ENCODE data around the gene RGS7BP.

The RGS7BP gene

DNA sequence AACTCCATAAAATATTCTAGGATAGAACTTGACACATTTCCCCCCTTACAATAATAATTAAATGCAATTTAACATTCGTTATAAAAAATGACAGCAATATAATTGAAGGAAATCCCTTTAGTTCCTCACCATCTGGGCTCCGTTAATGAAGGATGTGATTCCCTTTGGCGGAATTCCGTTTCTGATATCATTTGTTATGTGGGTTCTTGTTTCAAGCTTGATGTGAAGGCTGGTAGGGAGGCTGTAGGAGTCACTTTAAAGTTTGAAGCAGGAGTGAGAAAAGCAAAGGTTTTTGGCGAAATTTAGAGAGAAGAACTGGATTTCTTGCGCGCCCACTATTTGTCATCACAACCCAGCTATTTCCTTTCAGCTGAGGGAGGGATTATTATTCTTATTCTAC lies 4.0 kb downstream of the RGS7BP start:
- Histone ChIP-seq H3K27ac (ENCODE audit: low read depth, low read length, severe bottlenecking) (no peak overlapping the region), H3K4me3 (ENCODE audit: extremely low read depth, insufficient read depth, low read length, poor library complexity, severe bottlenecking) (no peak overlapping the region)
- WGBS, 2 experiments (ENCODE audit: insufficient coverage in 2 of 2): 100% methylated on average over 1 to 2 of the region's 7 CpGs

GRCh38 chr5:64513492-64513891 lies 7.7 kb downstream of the RGS7BP start:
- no peaks in the 10 kb centered on the region for H3K36me3 ChIP-seq (ENCODE audit: control insufficient read depth, insufficient read depth, low read length)
- H3K27ac ChIP-seq (ENCODE audit: low read depth, low read length, severe bottlenecking): no peak overlapping the region
- H3K4me1 ChIP-seq (ENCODE audit: control insufficient read depth, insufficient read depth, low read length, poor library complexity, severe bottlenecking): no peaks in the 10 kb centered on the region
- WGBS, 2 experiments (ENCODE audit: insufficient coverage in 2 of 2): 92% methylated on average over 2 to 3 of the region's 5 CpGs
- no peaks in the 10 kb centered on the region for H3K9me3 ChIP-seq (ENCODE audit: control insufficient read depth, low read length)
- H3K4me3 ChIP-seq (ENCODE audit: extremely low read depth, insufficient read depth, low read length, poor library complexity, severe bottlenecking): no peak overlapping the region

More for the DNA sequence above, 4.0 kb downstream of the RGS7BP start:
- Histone ChIP-seq H3K36me3 (ENCODE audit: control insufficient read depth, insufficient read depth, low read length) (no peaks in the 10 kb centered on the region), H3K9me3 (ENCODE audit: control insufficient read depth, low read length) (no peaks in the 10 kb centered on the region), H3K4me1 (ENCODE audit: control insufficient read depth, insufficient read depth, low read length, poor library complexity, severe bottlenecking) (peaks cover 8% of the 10 kb centered on the region)

DNA sequence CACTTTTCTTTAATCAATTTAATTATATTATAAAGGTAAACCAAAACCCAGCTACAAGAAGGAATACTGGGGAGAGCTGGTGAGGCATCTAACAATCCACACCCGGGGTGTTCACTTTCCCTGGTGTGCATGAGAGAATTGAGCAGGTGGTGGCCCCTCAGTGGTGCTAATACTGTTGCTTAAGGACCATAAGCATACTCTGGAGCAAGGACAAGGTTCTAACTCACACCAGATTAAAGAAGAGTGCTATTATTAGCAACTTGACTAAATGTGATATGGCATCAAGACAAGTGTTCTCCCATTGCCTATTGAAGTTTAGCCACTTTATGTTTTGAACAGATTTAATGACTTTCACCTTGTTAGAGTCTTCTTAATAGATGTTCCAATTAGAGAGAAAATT lies 8.8 kb downstream of the RGS7BP start:
- Histone ChIP-seq H3K27ac (ENCODE audit: low read depth, low read length, severe bottlenecking) (no peak overlapping the region), H3K36me3 (ENCODE audit: control insufficient read depth, insufficient read depth, low read length) (no peaks in the 10 kb centered on the region), H3K4me1 (ENCODE audit: control insufficient read depth, insufficient read depth, low read length, poor library complexity, severe bottlenecking) (no peaks in the 10 kb centered on the region), H3K4me3 (ENCODE audit: extremely low read depth, insufficient read depth, low read length, poor library complexity, severe bottlenecking) (no peak overlapping the region), H3K9me3 (ENCODE audit: control insufficient read depth, low read length) (no peaks in the 10 kb centered on the region)
- WGBS, 2 experiments (ENCODE audit: insufficient coverage in 2 of 2): 83% methylated on average over 1 of the region's 1 CpG; no CpG with 5 or more reads in 1 of the 2 experiments

- Histone ChIP-seq H3K4me1 (ENCODE audit: control insufficient read depth, insufficient read depth, low read length, poor library complexity, severe bottlenecking) (no peaks in the 10 kb centered on the region), H3K9me3 (ENCODE audit: control insufficient read depth, low read length) (no peaks in the 10 kb centered on the region), H3K36me3 (ENCODE audit: control insufficient read depth, insufficient read depth, low read length) (no peaks in the 10 kb centered on the region), H3K27ac (ENCODE audit: low read depth, low read length, severe bottlenecking) (no peak overlapping the region), H3K4me3 (ENCODE audit: extremely low read depth, insufficient read depth, low read length, poor library complexity, severe bottlenecking) (no peak overlapping the region)
- 83 to 93% methylated on average over 4 of the region's 4 CpGs for WGBS, 2 experiments (ENCODE audit: insufficient coverage in 2 of 2)
Measured at GRCh38 chr5:64516216-64516615, 10.4 kb downstream of the RGS7BP start.

GRCh38 chr5:64518793-64519192 lies 13.0 kb downstream of the RGS7BP start:
- Histone ChIP-seq H3K27ac (ENCODE audit: low read depth, low read length, severe bottlenecking) (no peak overlapping the region), H3K36me3 (ENCODE audit: control insufficient read depth, insufficient read depth, low read length) (no peaks in the 10 kb centered on the region), H3K4me3 (ENCODE audit: extremely low read depth, insufficient read depth, low read length, poor library complexity, severe bottlenecking) (no peak overlapping the region), H3K9me3 (ENCODE audit: control insufficient read depth, low read length) (no peaks in the 10 kb centered on the region), H3K4me1 (ENCODE audit: control insufficient read depth, insufficient read depth, low read length, poor library complexity, severe bottlenecking) (no peaks in the 10 kb centered on the region)
- WGBS, 2 experiments (ENCODE audit: insufficient coverage in 2 of 2): 91 to 92% methylated on average over 1 of the region's 2 CpGs

GRCh38 chr5:64519263-64519662 lies 13.4 kb downstream of the RGS7BP start:
- no peak overlapping the region for H3K27ac ChIP-seq (ENCODE audit: low read depth, low read length, severe bottlenecking)
- H3K4me3 ChIP-seq (ENCODE audit: extremely low read depth, insufficient read depth, low read length, poor library complexity, severe bottlenecking): no peak overlapping the region
- no peaks in the 10 kb centered on the region for H3K9me3 ChIP-seq (ENCODE audit: control insufficient read depth, low read length)
- no peaks in the 10 kb centered on the region for H3K36me3 ChIP-seq (ENCODE audit: control insufficient read depth, insufficient read depth, low read length)
- WGBS, 2 experiments (ENCODE audit: insufficient coverage in 2 of 2): 90 to 100% methylated on average over 1 to 3 of the region's 4 CpGs
- H3K4me1 ChIP-seq (ENCODE audit: control insufficient read depth, insufficient read depth, low read length, poor library complexity, severe bottlenecking): no peaks in the 10 kb centered on the region

- H3K4me1 ChIP-seq (ENCODE audit: control insufficient read depth, insufficient read depth, low read length, poor library complexity, severe bottlenecking): no peaks in the 10 kb centered on the region
- 80% methylated on average over 2 of the region's 3 CpGs; no CpG with 5 or more reads in 1 of the 2 experiments for WGBS, 2 experiments (ENCODE audit: insufficient coverage in 2 of 2)
Measured at GRCh38 chr5:64526734-64527439, 21.1 kb downstream of the RGS7BP start.

GRCh38 chr5:64530076-64530475 lies 24.3 kb downstream of the RGS7BP start:
- no peaks in the 10 kb centered on the region for H3K4me1 ChIP-seq (ENCODE audit: control insufficient read depth, insufficient read depth, low read length, poor library complexity, severe bottlenecking)
- no peak overlapping the region for H3K4me3 ChIP-seq (ENCODE audit: extremely low read depth, insufficient read depth, low read length, poor library complexity, severe bottlenecking)
- 100% methylated on average over 1 of the region's 3 CpGs; no CpG with 5 or more reads in 1 of the 2 experiments for WGBS, 2 experiments (ENCODE audit: insufficient coverage in 2 of 2)
- H3K36me3 ChIP-seq (ENCODE audit: control insufficient read depth, insufficient read depth, low read length): no peaks in the 10 kb centered on the region
- no peaks in the 10 kb centered on the region for H3K9me3 ChIP-seq (ENCODE audit: control insufficient read depth, low read length)
- H3K27ac ChIP-seq (ENCODE audit: low read depth, low read length, severe bottlenecking): no peak overlapping the region

More at GRCh38 chr5:64526734-64527439, 21.1 kb downstream of the RGS7BP start:
- Histone ChIP-seq H3K9me3 (ENCODE audit: control insufficient read depth, low read length) (no peaks in the 10 kb centered on the region), H3K27ac (ENCODE audit: low read depth, low read length, severe bottlenecking) (no peak overlapping the region), H3K36me3 (ENCODE audit: control insufficient read depth, insufficient read depth, low read length) (no peaks in the 10 kb centered on the region), H3K4me3 (ENCODE audit: extremely low read depth, insufficient read depth, low read length, poor library complexity, severe bottlenecking) (no peak overlapping the region)

- WGBS, 2 experiments (ENCODE audit: insufficient coverage in 2 of 2): 80% methylated on average over 1 of the region's 2 CpGs
- Histone ChIP-seq H3K27ac (ENCODE audit: low read depth, low read length, severe bottlenecking) (no peak overlapping the region), H3K36me3 (ENCODE audit: control insufficient read depth, insufficient read depth, low read length) (no peaks in the 10 kb centered on the region), H3K4me3 (ENCODE audit: extremely low read depth, insufficient read depth, low read length, poor library complexity, severe bottlenecking) (no peak overlapping the region), H3K4me1 (ENCODE audit: control insufficient read depth, insufficient read depth, low read length, poor library complexity, severe bottlenecking) (no peaks in the 10 kb centered on the region), H3K9me3 (ENCODE audit: control insufficient read depth, low read length) (no peaks in the 10 kb centered on the region)
Measured at GRCh38 chr5:64532212-64532611, 26.4 kb downstream of the RGS7BP start.

DNA sequence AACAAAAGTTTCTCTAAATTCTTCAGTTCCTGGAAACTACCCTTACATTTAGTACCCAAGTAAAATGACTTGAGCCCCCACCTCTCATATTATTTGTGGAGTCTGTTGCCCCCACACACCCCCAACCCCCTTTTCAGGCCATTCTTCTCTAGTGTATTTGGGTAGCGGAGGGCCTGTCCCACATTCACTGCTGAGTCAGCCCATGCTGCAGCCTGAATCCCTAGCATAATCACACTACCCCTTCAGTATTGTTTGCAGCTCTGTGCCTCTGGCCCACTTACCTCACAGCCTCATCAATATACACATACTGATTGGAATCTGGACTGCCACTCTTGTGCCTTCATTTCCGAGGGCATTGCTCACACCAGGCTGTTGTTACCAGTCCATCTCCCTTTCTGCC lies 26.8 kb downstream of the RGS7BP start:
- Histone ChIP-seq H3K9me3 (ENCODE audit: control insufficient read depth, low read length) (no peaks in the 10 kb centered on the region), H3K4me3 (ENCODE audit: extremely low read depth, insufficient read depth, low read length, poor library complexity, severe bottlenecking) (no peak overlapping the region), H3K4me1 (ENCODE audit: control insufficient read depth, insufficient read depth, low read length, poor library complexity, severe bottlenecking) (no peaks in the 10 kb centered on the region), H3K36me3 (ENCODE audit: control insufficient read depth, insufficient read depth, low read length) (no peaks in the 10 kb centered on the region), H3K27ac (ENCODE audit: low read depth, low read length, severe bottlenecking) (no peak overlapping the region)
- 95 to 100% methylated on average over 1 to 2 of the region's 2 CpGs for WGBS, 2 experiments (ENCODE audit: insufficient coverage in 2 of 2)

GRCh38 chr5:64534033-64534432 lies 28.2 kb downstream of the RGS7BP start:
- WGBS, 2 experiments (ENCODE audit: insufficient coverage in 2 of 2): 75 to 76% methylated on average over 3 of the region's 3 CpGs
- Histone ChIP-seq H3K4me1 (ENCODE audit: control insufficient read depth, insufficient read depth, low read length, poor library complexity, severe bottlenecking) (no peaks in the 10 kb centered on the region), H3K27ac (ENCODE audit: low read depth, low read length, severe bottlenecking) (no peak overlapping the region), H3K36me3 (ENCODE audit: control insufficient read depth, insufficient read depth, low read length) (no peaks in the 10 kb centered on the region), H3K4me3 (ENCODE audit: extremely low read depth, insufficient read depth, low read length, poor library complexity, severe bottlenecking) (no peak overlapping the region), H3K9me3 (ENCODE audit: control insufficient read depth, low read length) (no peaks in the 10 kb centered on the region)

Data from mesodermal cell (in vitro differentiated cells).